ENCODE results near the gene CCDC70. TPM values are rescaled to one million over a fixed set of nuclear protein-coding genes. Genes with fewer than 3 reads are reported as not detected.

CCDC70 gene
- not detected in 2 replicates for total RNA-seq

DNA sequence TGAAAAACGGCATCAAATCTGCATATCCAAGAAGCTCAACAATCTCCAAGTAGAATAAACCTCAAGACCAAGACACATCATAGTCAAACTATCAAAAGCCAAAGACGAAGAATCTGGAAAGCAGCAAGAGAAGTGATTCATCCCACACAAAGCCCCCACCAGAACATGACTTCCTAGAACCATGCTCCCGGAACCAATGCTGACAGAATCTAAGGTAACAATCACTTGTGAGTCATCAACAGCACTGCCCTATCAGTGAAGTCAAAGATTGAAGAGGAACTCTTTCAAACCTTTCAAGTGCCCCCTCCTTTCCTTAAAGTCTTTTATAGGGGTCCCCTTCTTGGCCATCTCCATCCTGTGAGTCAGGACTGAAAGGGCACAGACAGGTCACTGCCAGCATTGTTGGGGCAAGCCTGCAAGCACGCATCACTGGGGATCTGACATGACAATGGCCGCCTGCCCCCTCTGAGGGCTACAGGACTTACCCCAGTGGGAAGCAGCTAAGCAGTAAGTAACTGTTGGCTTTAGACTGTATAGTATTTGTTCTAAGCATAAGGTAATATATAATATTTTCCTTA is at the start of gene CCDC70:
CCDC70 (plus strand) TSS at position 247 of the 578 bp plus-strand sequence. CDS start 3,443 bp downstream, outside the sequence.

GRCh38 chr13:51844862-51845573 is 16.8 kb upstream of the CCDC70 start, which contains the start of gene TMEM272:
Gene TMEM272 (minus strand): TSS chr13:51845177. CDS start chr13:51838530, 6,647 bp downstream.

Other genes starting within 250 kb of the CCDC70 start
- gene DHRS12, start 57.8 kb upstream of the CCDC70 start, total RNA-seq = 3.9 and 4.2 TPM in 2 replicates
- gene TMEM272, start 16.8 kb upstream of the CCDC70 start, total RNA-seq = not detected in 2 replicates
- gene ATP7B, start 149.5 kb downstream of the CCDC70 start, total RNA-seq = 1.8 TPM in 2 replicates
- 8.9 and 16.5 TPM in 2 replicates for gene ALG11, start 150.4 kb downstream of the CCDC70 start, total RNA-seq
- 5.8 and 8.1 TPM in 2 replicates for gene UTP14C, start 162.7 kb downstream of the CCDC70 start, total RNA-seq

All from bronchus fibroblast of lung (primary cell).